ENCODE results near the gene SIL1.

Gene SIL1

DNA sequence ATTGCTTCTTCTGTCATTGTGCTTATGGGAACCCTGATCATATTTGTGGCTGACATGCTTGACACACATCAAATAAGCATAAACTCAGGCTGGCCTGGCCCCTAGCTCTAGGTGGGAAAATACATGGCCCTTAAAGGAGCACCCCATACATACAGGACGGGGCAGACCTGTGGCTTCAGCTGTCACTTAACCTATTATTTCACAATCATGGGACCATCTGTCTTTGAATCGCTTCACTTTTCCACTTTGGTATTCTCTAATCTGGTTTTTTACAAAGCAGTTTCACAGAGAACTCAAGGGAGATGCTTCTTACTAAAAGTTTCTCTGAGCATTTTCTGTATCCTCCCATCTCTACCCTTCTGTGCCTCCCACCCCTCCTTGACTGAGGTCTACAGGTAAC is 288.4 kb downstream of the SIL1 start:
- no peak for DNase-seq

DNA sequence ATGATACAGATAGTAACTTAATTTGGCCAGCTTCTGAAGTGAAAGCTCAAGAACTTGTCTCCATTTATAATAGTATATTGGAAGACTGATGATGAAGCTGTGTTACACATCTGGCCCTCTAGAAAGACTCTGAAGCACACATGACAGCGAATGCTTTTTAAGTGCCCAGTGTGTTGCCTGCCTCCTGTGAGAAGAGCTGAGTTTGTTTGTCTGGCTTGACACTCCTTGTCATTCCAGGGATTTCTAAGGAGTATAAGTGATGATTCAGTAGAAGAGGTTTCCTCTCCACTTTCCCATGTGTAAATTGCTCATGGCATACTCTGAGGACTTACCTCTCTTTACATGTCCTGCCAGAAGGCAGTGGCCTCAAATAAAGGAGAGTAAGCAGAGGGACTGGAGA is 292.6 kb downstream of the SIL1 start:
- no peak for DNase-seq

DNA sequence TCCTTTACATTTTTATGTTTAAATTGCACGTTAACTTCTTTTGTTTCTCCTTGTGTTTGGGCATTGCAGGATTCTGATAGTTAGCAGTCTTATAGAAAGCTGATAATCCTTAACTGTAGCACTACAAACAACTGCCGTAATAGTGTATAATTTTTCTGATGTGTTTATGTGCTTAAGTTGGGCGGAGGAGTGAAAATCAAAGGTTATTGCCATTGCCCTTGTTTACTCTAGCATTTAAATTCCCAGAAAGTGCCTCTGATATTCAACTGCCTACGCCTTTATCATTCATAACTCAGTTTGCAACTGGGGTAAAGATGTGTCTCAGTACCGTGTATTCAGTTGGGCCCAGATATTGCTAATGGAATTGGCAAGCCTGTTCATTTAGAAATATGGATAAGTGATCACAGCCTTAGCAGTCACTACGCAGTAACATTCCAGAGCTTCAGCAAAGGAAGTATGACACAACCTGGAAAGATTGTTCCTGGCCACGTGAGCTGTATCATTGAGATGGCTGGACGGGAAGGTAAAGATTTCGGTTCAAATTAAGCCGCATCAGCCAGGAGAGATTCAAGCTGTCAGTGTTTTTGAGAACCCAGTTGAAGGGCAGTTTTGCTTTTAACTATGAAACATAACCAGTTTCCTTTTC is 294.9 kb downstream of the SIL1 start:
- no peak for DNase-seq

DNA sequence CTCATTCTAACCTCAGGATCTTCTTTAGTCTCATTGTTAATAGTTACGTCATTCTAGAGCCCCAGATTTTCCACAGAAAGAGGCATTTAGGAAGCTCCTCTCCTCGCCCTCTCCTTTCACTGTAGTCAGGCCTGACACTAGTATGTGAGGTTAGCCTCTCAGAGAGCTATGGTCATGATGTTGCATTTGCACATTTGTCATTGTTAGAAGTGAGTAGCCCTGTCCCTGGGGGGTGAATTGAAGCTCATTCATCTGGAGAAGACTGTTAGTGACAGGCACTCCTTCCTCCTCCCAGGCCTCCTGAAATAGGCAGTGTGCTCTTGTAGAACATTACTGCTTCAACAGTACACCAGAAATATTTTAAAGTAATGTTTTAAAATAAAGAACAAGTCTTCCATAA is 296.5 kb downstream of the SIL1 start:
- DNase-seq, result no peak

DNA sequence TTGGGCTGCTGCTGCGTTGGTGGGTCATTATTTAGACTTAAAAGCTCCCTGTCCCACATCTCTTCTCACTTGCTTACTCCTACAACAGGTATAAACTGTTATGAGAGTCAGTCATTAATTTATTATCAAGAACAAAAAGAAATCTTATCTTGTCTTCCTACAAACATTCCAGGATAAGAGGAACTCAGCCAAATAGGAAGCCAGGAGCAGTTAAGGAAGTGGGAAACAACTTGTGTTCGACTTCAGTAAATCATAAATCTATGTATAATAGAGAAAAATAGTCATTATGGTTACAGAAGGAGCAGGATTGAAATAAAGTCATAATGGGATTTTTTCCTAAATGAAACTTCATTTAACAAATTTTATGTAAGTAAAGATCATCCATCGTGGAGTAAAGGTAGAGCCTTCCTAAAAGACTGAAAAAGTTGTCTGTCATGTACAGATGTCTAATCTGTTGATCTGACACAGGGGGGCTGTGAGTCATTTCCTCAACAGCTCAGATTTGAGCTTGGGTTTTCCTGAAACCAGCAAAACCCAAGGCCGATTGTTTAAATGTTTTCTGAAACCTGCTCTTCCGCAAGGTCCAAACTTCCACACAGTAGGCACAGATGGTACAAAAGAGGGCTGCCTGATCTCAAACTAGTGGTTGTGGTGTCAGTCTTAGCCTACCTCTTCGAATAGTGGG is 297.7 kb downstream of the SIL1 start:
- no peak for DNase-seq

DNA sequence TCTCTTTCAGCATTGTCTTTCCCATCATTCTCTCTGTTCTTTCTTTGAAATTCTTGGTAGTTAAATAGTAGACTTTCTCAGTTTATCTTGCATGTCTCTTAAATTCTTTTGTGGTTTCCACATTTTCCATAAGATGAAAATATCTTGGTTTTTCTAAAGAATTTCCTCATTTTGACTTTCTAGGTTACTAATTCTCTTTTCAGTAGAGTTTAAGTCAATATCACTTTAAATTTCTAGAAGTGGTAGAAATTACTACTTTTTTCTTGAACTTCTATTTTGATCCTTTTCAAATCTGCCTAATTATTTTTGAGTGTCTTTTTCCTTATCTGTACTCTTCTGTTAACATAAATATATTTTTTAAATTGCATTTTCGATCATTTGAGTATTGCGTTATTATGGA is 299.4 kb downstream of the SIL1 start:
- no peak for DNase-seq

DNA sequence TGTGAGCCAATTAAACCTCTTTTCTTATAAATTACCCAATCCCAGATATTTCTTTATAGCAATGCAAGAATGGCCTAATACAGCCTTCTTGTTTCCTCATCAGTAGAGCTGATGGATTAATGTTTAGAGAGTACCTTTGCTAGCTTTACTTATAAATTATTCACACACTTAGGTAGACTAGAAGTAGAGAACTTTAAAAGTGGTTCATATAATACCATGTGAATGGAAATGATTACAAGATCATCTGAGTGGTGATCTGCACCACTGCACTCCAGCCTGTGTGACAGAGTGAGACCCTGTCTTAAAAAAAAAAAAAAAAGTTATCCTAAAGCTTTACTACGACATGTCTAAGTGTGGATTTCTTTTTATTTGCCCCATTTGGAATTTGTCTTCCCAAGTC is 299.9 kb downstream of the SIL1 start:
- no peak for DNase-seq
